OCI-LY7 (cell line): ENCODE data around the gene CEP131.

Source experiments
- EZH2phosphoT487 ChIP-seq: fragments of 200-600 bp; sonication (generic); IDR thresholded peaks from 2 replicates; pipeline ENCODE4 v1.6.1; 2018; ENCODE audit warnings: low read depth, borderline replicate concordance, mild to moderate bottlenecking, mixed run types, antibody characterized with exemption, low read length, moderate library complexity, mixed read lengths
- TF ChIP-seq, protein P1 (sequence below): fragments of 200-600 bp; sonication (generic); conservative IDR thresholded peaks from 2 replicates; pipeline ENCODE4 v1.5.1; 2014; ENCODE audit warnings: mild to moderate bottlenecking, antibody characterized with exemption, low read length, moderate library complexity, mixed read lengths

GRCh38 chr17:81161536-81161935 is 61.2 kb downstream of the CEP131 start:
- TF ChIP-seq, protein P1, sequence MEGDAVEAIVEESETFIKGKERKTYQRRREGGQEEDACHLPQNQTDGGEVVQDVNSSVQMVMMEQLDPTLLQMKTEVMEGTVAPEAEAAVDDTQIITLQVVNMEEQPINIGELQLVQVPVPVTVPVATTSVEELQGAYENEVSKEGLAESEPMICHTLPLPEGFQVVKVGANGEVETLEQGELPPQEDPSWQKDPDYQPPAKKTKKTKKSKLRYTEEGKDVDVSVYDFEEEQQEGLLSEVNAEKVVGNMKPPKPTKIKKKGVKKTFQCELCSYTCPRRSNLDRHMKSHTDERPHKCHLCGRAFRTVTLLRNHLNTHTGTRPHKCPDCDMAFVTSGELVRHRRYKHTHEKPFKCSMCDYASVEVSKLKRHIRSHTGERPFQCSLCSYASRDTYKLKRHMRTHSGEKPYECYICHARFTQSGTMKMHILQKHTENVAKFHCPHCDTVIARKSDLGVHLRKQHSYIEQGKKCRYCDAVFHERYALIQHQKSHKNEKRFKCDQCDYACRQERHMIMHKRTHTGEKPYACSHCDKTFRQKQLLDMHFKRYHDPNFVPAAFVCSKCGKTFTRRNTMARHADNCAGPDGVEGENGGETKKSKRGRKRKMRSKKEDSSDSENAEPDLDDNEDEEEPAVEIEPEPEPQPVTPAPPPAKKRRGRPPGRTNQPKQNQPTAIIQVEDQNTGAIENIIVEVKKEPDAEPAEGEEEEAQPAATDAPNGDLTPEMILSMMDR: no peak
- no peak for TF ChIP-seq EZH2phosphoT487
